WTC11 (cell line): Measurements from ENCODE around the gene FNDC3A. TPM values are rescaled to one million over a fixed set of nuclear protein-coding genes. Genes with fewer than 3 reads are reported as not detected.
"Not testable (repeated sequence)": the region's sequence is repeated elsewhere in the genome, so short reads cannot be mapped to it uniquely, and the experiment has no call there.

ENCODE experiments used
- ATAC-seq: fragments of 200-7000 bp; cut with Tn5 transposase; 2 replicates; pipeline ENCODE4 v1.10.0; 2021; ENCODE audit warnings: mild to moderate bottlenecking, moderate library complexity
- CTCF ChIA-PET: fragments of 300-600 bp; sonication (Branson Sonifier 250); formaldehyde crosslinking; loops from one replicate; lab custom pipeline; 2021; ENCODE audit warnings: antibody characterized with exemption; lab: Charles Lee
- POLR2A ChIA-PET: fragments of 350-600 bp; sonication (Branson Sonifier 250); formaldehyde crosslinking; loops from one replicate; lab custom pipeline; 2021; ENCODE audit warnings: antibody characterized with exemption; lab: Charles Lee
- DNase-seq: peaks from one replicate; pipeline ENCODE4 v3.0.0; 2021; ENCODE audit warnings: low spot score
- H3K27ac Mint-ChIP-seq: 2 replicates; pipeline ENCODE4 v1.8.0; 2021; ENCODE audit warnings: mixed read lengths
- H3K27me3 Mint-ChIP-seq: 2 replicates; pipeline ENCODE4 v1.8.0; 2021; ENCODE audit warnings: low read depth, mild to moderate bottlenecking, moderate library complexity, mixed read lengths
- H3K36me3 Mint-ChIP-seq: 2 replicates; pipeline ENCODE4 v1.8.0; 2021; ENCODE audit warnings: mixed read lengths
- H3K4me1 Mint-ChIP-seq: 2 replicates; pipeline ENCODE4 v1.8.0; 2022; ENCODE audit warnings: mixed read lengths
- H3K4me3 Mint-ChIP-seq: 2 replicates; pipeline ENCODE4 v1.8.0; 2021; ENCODE audit warnings: mild to moderate bottlenecking, moderate library complexity, mixed read lengths
- H3K9me3 Mint-ChIP-seq: 2 replicates; pipeline ENCODE4 v1.8.0; 2021; ENCODE audit warnings: mixed read lengths
- ARID4B ChIP-seq: sonication (generic); formaldehyde crosslinking; IDR thresholded peaks from 2 replicates; pipeline ENCODE4 v1.8.0; 2023; ENCODE audit warnings: missing genetic modification reagents, mild to moderate bottlenecking, borderline replicate concordance
- CBFB ChIP-seq: sonication (generic); formaldehyde crosslinking; IDR thresholded peaks from 2 replicates; pipeline ENCODE4 v1.8.1; 2022; ENCODE audit warnings: mild to moderate bottlenecking, low read depth, missing genetic modification reagents
- E2F4 ChIP-seq: sonication (generic); formaldehyde crosslinking; IDR thresholded peaks from 2 replicates; pipeline ENCODE4 v1.8.1; 2022; ENCODE audit warnings: low read depth, mild to moderate bottlenecking, moderate library complexity, missing genetic modification reagents, borderline replicate concordance
- ELF4 ChIP-seq: sonication (generic); formaldehyde crosslinking; IDR thresholded peaks from 2 replicates; pipeline ENCODE4 v1.8.1; 2022; ENCODE audit warnings: low read depth, mild to moderate bottlenecking, moderate library complexity, missing genetic modification reagents
- FOXP4 ChIP-seq: sonication (generic); formaldehyde crosslinking; IDR thresholded peaks from 2 replicates; pipeline ENCODE4 v1.8.0; 2022; ENCODE audit warnings: mild to moderate bottlenecking, missing genetic modification reagents
- JAZF1 ChIP-seq: fragments of 250-450 bp; sonication (Bioruptor Pico); IDR thresholded peaks from 2 replicates; pipeline ENCODE4 v1.9.0; 2021; ENCODE audit warnings: moderate library complexity, mild to moderate bottlenecking, inconsistent platforms
- MYBL2 ChIP-seq: sonication (generic); formaldehyde crosslinking; IDR thresholded peaks from 2 replicates; pipeline ENCODE4 v1.8.1; 2023; ENCODE audit warnings: mild to moderate bottlenecking, moderate library complexity, missing genetic modification reagents
- NFYB ChIP-seq: sonication (generic); formaldehyde crosslinking; conservative IDR thresholded peaks from 2 replicates; pipeline ENCODE4 v1.8.0; 2022; ENCODE audit warnings: low read depth, missing genetic modification reagents
- NR2C2 ChIP-seq: sonication (generic); formaldehyde crosslinking; IDR thresholded peaks from 2 replicates; pipeline ENCODE4 v1.8.0; 2022; ENCODE audit warnings: mild to moderate bottlenecking, missing genetic modification reagents
- RORB ChIP-seq: fragments of 250-450 bp; sonication (Bioruptor Pico); IDR thresholded peaks from 2 replicates; pipeline ENCODE4 v1.9.0; 2021; ENCODE audit warnings: mild to moderate bottlenecking
- TCF7 ChIP-seq: sonication (generic); formaldehyde crosslinking; IDR thresholded peaks from 2 replicates; pipeline ENCODE4 v1.8.0; 2022; ENCODE audit warnings: mild to moderate bottlenecking, low read depth, missing genetic modification reagents, moderate library complexity
- TEAD1 ChIP-seq: sonication (generic); formaldehyde crosslinking; IDR thresholded peaks from 2 replicates; pipeline ENCODE4 v1.8.0; 2022; ENCODE audit warnings: mild to moderate bottlenecking, missing genetic modification reagents
- ZBTB21 ChIP-seq: sonication (generic); formaldehyde crosslinking; IDR thresholded peaks from 2 replicates; pipeline ENCODE4 v1.8.1; 2023; ENCODE audit warnings: mild to moderate bottlenecking, missing genetic modification reagents, borderline replicate concordance
- ZMAT4 ChIP-seq: fragments of 250-450 bp; sonication (Bioruptor Pico); IDR thresholded peaks from 2 replicates; pipeline ENCODE4 v1.9.0; 2021; ENCODE audit warnings: mild to moderate bottlenecking
- ZNF281 ChIP-seq: sonication (generic); formaldehyde crosslinking; IDR thresholded peaks from 2 replicates; pipeline ENCODE4 v1.8.0; 2023; ENCODE audit warnings: mild to moderate bottlenecking, missing genetic modification reagents
- ZNF396 ChIP-seq: fragments of 250-450 bp; sonication (Bioruptor Pico); IDR thresholded peaks from 2 replicates; pipeline ENCODE4 v1.8.0; 2021; ENCODE audit warnings: mild to moderate bottlenecking, moderate library complexity, borderline replicate concordance
- ZNF423 ChIP-seq: fragments of 250-450 bp; sonication (Bioruptor Pico); IDR thresholded peaks from 2 replicates; pipeline ENCODE4 v2.1.2; 2022; ENCODE audit warnings: mild to moderate bottlenecking, moderate library complexity
- total RNA-seq: library from RNA; stranded (reverse); gene quantifications from 3 replicates; pipeline ENCODE4 v1.2.3, GENCODE V29; 2021

The FNDC3A gene
- total RNA-seq, 1 experiment from 2014 or later, result 24.8 TPM

- no peak for TF ChIP-seq FOXP4 (CRISPR knock-in tag)
- TF ChIP-seq JAZF1 (CRISPR knock-in tag), result no peak
- TF ChIP-seq ZBTB21 (CRISPR knock-in tag), result no peak
- TF ChIP-seq ZNF423, result no peak
- no peak for TF ChIP-seq MYBL2 (CRISPR knock-in tag)
- no peak for TF ChIP-seq CBFB
- no peak for TF ChIP-seq TEAD1 (CRISPR knock-in tag)
- no peak for TF ChIP-seq RORB (CRISPR knock-in tag)
- TF ChIP-seq ZMAT4 (CRISPR knock-in tag), result no peak
- no peak for TF ChIP-seq ELF4 (CRISPR knock-in tag)
- no peak for TF ChIP-seq ZNF281 (CRISPR knock-in tag)
- TF ChIP-seq NFYB (CRISPR knock-in tag), result no peak
- ChIA-PET POLR2A (no interaction called here), CTCF (no interaction called here)
- H3K27ac Mint-ChIP-seq, result no peak overlapping the region
- peaks cover 19% of the 10 kb centered on the region for H3K4me1 Mint-ChIP-seq
- no peak overlapping the region for H3K4me3 Mint-ChIP-seq
- H3K27me3 Mint-ChIP-seq, result no peaks in the 10 kb centered on the region
- DNase-seq (no peak), ATAC-seq (no peak)
- H3K9me3 Mint-ChIP-seq, result peaks cover 6% of the 10 kb centered on the region
- peaks cover 3% of the 10 kb centered on the region for H3K36me3 Mint-ChIP-seq
Measured at GRCh38 chr13:49060678-49061387, 85.1 kb downstream of the FNDC3A start.

- CTCF ChIA-PET, result not testable (repeated sequence)
Measured at GRCh38 chr13:49061388-49061752, 85.7 kb downstream of the FNDC3A start.

GRCh38 chr13:49062297-49062896 lies 86.7 kb downstream of the FNDC3A start:
- H3K4me1 Mint-ChIP-seq, result peaks cover 22% of the 10 kb centered on the region
- ChIA-PET POLR2A (no interaction called here), CTCF (no interaction called here)
- peaks cover 6% of the 10 kb centered on the region for H3K9me3 Mint-ChIP-seq
- no peaks in the 10 kb centered on the region for H3K27me3 Mint-ChIP-seq
- no peak overlapping the region for H3K27ac Mint-ChIP-seq
- no peak for ATAC-seq
- H3K36me3 Mint-ChIP-seq, result peaks cover 3% of the 10 kb centered on the region
- no peak for DNase-seq
- no peak overlapping the region for H3K4me3 Mint-ChIP-seq
- TF ChIP-seq ZNF396, result no peak
- TF ChIP-seq NR2C2 (CRISPR knock-in tag), result no peak
- TF ChIP-seq TCF7 (CRISPR knock-in tag), result no peak
- TF ChIP-seq ZMAT4 (CRISPR knock-in tag), result no peak
- no peak for TF ChIP-seq ARID4B
- TF ChIP-seq E2F4 (CRISPR knock-in tag), result no peak

More at GRCh38 chr13:49061388-49061752, 85.7 kb downstream of the FNDC3A start:
- H3K27me3 Mint-ChIP-seq, ATAC-seq, DNase-seq, H3K4me3 Mint-ChIP-seq, POLR2A ChIA-PET, H3K27ac Mint-ChIP-seq, H3K9me3 Mint-ChIP-seq, H3K36me3 Mint-ChIP-seq: not testable (repeated sequence)
- peaks cover 24% of the 10 kb centered on the region for H3K4me1 Mint-ChIP-seq
